HEK293T (cell line): ENCODE measurements around the gene TTC28.
"Not testable (repeated sequence)": the region's sequence is repeated elsewhere in the genome, so short reads cannot be mapped to it uniquely, and the experiment has no call there.

Experiments
- CTCF ChIA-PET: fragments of 350-600 bp; formaldehyde crosslinking; extraction: SDS; loops from one replicate; lab custom pipeline; 2021; ENCODE audit warnings: antibody characterized with exemption, inconsistent platforms; lab: Yijun Ruan, JAX
- POLR2A ChIA-PET: fragments of 350-600 bp; formaldehyde crosslinking; extraction: SDS; loops from one replicate; lab custom pipeline; 2020; ENCODE audit warnings: antibody characterized with exemption, inconsistent platforms; lab: Yijun Ruan, JAX
- DNase-seq: peaks from one replicate; pipeline ENCODE4 v3.0.0; 2012; ENCODE audit warnings: mixed read lengths; ENCODE audit errors: extremely low spot score
- ARNT ChIP-seq: fragments of 450-650 bp; IDR thresholded peaks from 2 replicates; pipeline ENCODE4 v1.6.1; 2017; ENCODE audit warnings: mild to moderate bottlenecking
- BHLHE40 ChIP-seq: fragments of 450-650 bp; IDR thresholded peaks from 2 replicates; pipeline ENCODE4 v1.6.1; 2016; ENCODE audit warnings: mild to moderate bottlenecking, moderate library complexity, borderline replicate concordance
- CTBP1 ChIP-seq: fragments of 450-650 bp; IDR thresholded peaks from 2 replicates; pipeline ENCODE4 v1.6.1; 2016; ENCODE audit warnings: borderline replicate concordance
- ELF4 ChIP-seq: fragments of 450-650 bp; IDR thresholded peaks from 2 replicates; pipeline ENCODE4 v1.6.1; 2017; ENCODE audit warnings: antibody characterized with exemption
- FOXA1 ChIP-seq: fragments of 450-650 bp; IDR thresholded peaks from 2 replicates; pipeline ENCODE4 v1.6.1; 2016; ENCODE audit warnings: mild to moderate bottlenecking
- FOXK2 ChIP-seq: fragments of 450-650 bp; IDR thresholded peaks from 2 replicates; pipeline ENCODE4 v1.6.1; 2016; ENCODE audit warnings: mild to moderate bottlenecking
- FOXM1 ChIP-seq: fragments of 450-650 bp; IDR thresholded peaks from 2 replicates; pipeline ENCODE4 v1.6.1; 2017; ENCODE audit warnings: mild to moderate bottlenecking, borderline replicate concordance
- HDGF ChIP-seq: fragments of 450-650 bp; IDR thresholded peaks from 2 replicates; pipeline ENCODE4 v1.6.1; 2017; ENCODE audit warnings: antibody characterized with exemption, borderline replicate concordance
- L3MBTL2 ChIP-seq: fragments of 450-650 bp; conservative IDR thresholded peaks from 2 replicates; pipeline ENCODE4 v1.6.1; 2016; ENCODE audit warnings: mild to moderate bottlenecking
- LEF1 ChIP-seq: fragments of 450-650 bp; IDR thresholded peaks from 2 replicates; pipeline ENCODE4 v1.6.1; 2017; ENCODE audit warnings: mild to moderate bottlenecking, borderline replicate concordance
- NFRKB ChIP-seq: fragments of 450-650 bp; IDR thresholded peaks from 2 replicates; pipeline ENCODE4 v1.6.1; 2016; ENCODE audit warnings: mild to moderate bottlenecking, moderate library complexity
- SP1 ChIP-seq: fragments of 450-650 bp; IDR thresholded peaks from 2 replicates; pipeline ENCODE4 v1.6.1; 2017
- TARDBP ChIP-seq: fragments of 450-650 bp; IDR thresholded peaks from 2 replicates; pipeline ENCODE4 v1.6.1; 2016
- ZNF384 ChIP-seq: fragments of 450-650 bp; IDR thresholded peaks from 2 replicates; pipeline ENCODE4 v1.6.1; 2016
- TF ChIP-seq, protein P1 (sequence below): fragments of 450-650 bp; IDR thresholded peaks from 2 replicates; pipeline ENCODE4 v1.6.1; 2016

TTC28 gene

DNA sequence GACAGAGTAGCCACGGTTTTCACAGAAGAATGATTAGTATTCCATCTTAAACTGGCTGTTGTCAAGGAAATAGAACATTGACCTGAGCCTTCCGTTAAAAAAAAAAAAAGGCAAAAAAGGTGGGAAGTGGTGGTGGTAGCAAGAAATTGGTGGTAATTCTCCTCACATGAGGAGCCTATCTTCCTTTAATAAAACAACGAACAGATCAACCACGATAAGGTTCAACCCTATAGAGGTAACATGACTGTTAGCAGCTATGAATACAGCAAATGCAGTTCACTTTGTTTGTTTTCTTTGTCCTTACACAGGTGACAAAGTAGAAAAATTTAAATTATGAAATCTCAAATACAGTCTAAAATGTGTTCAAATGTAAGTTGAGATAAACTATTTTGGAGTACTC, 181.6 kb downstream of the TTC28 start:
- ChIA-PET CTCF (no interaction called here), POLR2A (no interaction called here)
- no peak for TF ChIP-seq ARNT
- no peak for DNase-seq

DNA sequence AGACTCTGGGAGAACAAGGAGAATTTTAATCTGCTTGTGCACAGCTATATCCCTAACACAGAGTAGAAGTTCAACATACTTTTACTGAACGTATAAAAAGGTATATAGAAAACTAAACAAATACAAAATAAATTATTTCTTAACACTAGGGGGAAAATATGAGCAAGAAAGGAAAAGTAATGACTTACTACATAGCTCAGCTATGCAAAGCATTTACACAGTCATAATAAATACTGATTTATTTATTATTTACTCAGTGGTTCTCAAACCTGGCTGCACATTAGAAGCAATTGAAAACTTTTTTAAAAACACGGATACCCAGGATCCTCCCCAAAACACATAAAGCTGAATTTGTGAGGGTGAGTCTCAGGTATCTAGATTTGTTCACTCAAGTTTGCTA, 182.5 kb downstream of the TTC28 start:
- POLR2A ChIA-PET, result no interaction called here
- CTCF ChIA-PET, result no interaction called here
- DNase-seq, result no peak
- TF ChIP-seq NFRKB, result no peak
- no peak for TF ChIP-seq ELF4

DNA sequence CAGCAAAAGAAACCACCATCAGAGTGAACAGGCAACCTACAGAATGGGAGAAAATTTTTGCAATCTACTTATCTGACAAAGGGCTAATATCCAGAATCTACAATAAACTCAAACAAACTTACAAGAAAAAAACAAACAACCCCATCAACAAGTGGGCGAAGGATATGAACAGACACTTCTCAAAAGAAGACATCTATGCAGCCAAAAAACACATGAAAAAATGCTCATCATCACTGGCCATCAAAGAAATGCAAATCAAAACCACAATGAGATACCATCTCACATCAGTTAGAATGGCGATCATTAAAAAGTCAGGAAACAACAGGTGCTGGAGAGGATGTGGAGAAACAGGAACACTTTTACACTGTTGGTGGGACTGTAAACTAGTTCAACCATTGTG, 188.4 kb downstream of the TTC28 start:
- CTCF ChIA-PET, DNase-seq, POLR2A ChIA-PET: not testable (repeated sequence)

DNA sequence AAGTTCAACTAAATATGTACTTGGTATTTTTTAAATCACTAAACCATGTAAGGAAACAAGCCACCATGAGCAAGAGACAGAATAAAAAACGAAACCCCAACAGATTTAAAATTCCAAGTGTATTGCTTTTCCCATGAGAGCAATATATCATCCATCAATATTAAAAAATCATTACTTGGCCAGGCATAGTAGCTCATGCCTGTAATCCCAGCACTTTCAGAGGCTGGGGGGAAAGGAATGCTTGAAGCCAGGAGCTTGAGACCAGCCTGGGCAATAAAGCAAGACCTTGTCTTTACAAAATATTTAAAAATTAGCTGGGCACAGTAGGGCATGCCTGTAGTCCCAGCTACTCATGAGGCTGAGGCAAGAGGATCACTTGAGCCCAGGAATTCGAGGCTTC, 190.8 kb downstream of the TTC28 start:
- TF ChIP-seq BHLHE40 (no peak), LEF1 (no peak), FOXK2 (no peak), NFRKB (no peak), ELF4 (no peak), SP1 (no peak), FOXM1 (no peak), ARNT (no peak), ZNF384 (no peak), CTBP1 (no peak), HDGF (no peak), FOXA1 (no peak), L3MBTL2 (no peak)
- TF ChIP-seq, protein P1, sequence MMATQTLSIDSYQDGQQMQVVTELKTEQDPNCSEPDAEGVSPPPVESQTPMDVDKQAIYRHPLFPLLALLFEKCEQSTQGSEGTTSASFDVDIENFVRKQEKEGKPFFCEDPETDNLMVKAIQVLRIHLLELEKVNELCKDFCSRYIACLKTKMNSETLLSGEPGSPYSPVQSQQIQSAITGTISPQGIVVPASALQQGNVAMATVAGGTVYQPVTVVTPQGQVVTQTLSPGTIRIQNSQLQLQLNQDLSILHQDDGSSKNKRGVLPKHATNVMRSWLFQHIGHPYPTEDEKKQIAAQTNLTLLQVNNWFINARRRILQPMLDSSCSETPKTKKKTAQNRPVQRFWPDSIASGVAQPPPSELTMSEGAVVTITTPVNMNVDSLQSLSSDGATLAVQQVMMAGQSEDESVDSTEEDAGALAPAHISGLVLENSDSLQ, result no peak
- no peak for DNase-seq
- CTCF ChIA-PET, result no interaction called here
- POLR2A ChIA-PET, result no interaction called here

DNA sequence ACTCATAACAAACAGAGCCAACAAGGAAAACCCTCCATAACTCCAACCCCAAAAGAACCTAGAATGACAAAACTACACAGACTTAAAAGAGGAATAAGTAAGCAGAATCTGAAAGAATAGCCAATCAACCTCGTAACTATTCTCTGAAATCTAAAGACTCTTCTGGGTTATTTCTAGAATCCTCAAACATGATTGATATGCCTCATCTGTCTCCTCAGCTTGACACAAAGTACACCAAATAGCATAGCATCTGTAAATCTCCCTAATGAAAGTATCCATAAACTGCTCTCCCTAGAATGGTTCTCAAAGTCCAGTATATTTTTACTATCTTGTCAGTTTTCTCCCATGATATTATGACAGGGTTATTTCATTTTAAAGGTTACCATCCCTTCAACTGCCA, 195.0 kb downstream of the TTC28 start:
- CTCF ChIA-PET, result no interaction called here
- TF ChIP-seq SP1 (no peak), HDGF (no peak)
- TF ChIP-seq, protein P1, result 0 out of 2 replicates have a peak, but pooled peaks have one; percentile 37
- no peak for DNase-seq
- POLR2A ChIA-PET, result no interaction called here

DNA sequence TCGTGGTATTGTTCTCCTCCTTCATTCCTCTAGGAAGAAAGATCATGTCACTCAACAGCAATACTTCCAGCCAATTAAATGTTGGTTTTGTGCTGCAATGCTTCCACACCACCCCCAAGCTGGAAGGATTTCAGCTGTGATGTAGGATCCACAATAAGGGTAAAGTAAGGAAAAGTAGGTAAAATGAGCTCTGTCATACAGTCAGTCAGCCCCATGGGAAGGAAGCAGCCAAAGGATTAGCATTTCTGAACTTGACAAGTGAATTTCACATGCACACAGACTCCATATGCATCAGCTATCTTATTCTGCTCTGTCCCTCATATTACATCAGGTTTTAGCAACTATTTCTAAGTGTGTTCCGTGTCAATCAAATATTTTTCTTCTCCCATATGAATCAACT, 197.9 kb downstream of the TTC28 start:
- TF ChIP-seq, protein P1, result peak; percentile 48
- TF ChIP-seq FOXM1, result no peak
- no peak for TF ChIP-seq L3MBTL2
- ChIA-PET POLR2A (no interaction called here), CTCF (interaction anchor here (0.8 kb wide), 1 partner anchor 366 kb away, joined by 3 read pairs; no protein-coding TSS in a partner anchor)
- no peak for DNase-seq

DNA sequence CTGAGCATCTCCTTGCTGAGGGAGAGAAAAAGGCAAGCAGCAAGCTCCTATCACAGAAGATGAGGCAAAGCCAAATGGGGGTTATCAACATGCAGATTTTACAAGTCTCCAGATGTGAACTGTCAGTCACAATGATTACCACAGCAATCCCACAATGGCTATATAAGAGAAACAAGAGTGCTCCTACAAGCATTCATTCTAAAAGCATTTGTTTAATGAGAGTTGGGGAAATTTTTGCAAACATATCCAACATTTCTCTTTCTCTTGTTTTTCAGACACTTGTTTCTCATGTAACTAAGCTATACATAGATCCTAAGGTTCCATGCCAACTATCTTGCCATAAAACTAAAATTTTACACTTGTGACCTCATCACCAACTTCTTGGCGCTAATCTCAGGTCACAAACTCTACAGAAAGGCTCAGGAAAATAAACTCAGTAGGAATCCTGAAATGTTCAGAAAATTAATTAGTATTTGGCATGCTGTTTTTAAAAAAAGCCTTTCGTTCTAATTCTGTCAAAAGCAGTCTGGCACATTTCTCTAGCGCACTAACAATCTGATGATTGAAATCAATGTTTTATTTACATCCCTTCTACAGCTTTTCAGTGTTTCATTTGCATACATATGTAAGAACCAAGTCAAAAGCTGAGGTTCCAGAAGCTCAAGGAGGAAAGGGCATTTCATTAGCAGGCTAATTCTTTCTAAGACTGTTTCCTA, 199.5 kb downstream of the TTC28 start:
- POLR2A ChIA-PET, result no interaction called here
- CTCF ChIA-PET, result no interaction called here
- TF ChIP-seq TARDBP, result no peak
- TF ChIP-seq NFRKB, result no peak
- no peak for TF ChIP-seq CTBP1
- TF ChIP-seq, protein P1, result peak; percentile 53
- TF ChIP-seq BHLHE40, result no peak
- TF ChIP-seq FOXM1, result no peak
- DNase-seq, result no peak

DNA sequence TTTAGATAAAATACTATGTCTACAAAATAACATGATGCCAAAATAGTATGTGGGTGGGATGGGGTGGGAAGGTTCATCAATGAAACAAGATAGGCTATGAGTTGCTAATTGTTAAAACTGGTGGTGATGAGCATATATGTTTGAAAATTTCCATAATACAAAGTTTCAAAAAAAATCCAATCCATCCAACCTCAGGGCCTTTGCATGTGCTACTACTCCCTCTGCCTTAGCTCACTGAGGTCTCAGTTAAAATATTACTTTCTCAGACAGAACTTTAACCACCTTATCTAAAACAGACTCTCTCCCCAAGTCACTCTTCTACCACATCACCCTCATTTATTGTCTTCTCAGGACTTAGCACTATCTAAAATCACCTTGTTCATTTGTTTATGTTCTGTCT, 201.1 kb downstream of the TTC28 start:
- ChIA-PET CTCF (no interaction called here), POLR2A (no interaction called here)
- TF ChIP-seq ELF4 (no peak), LEF1 (no peak), NFRKB (no peak), FOXK2 (no peak), FOXA1 (no peak), SP1 (no peak), HDGF (no peak), FOXM1 (no peak), ZNF384 (no peak), BHLHE40 (no peak), TARDBP (no peak), CTBP1 (no peak), ARNT (no peak)
- TF ChIP-seq, protein P1, result no peak
- no peak for DNase-seq
